GM21528 (cell line): Measurements from ENCODE around the gene KLHL30.
"Not testable (repeated sequence)": the region's sequence is repeated elsewhere in the genome, so short reads cannot be mapped to it uniquely, and the experiment has no call there.

Experiments used
- ATAC-seq: cut with Tn5 transposase; IDR thresholded peaks from one replicate; pipeline ENCODE4 v1.9.1; 2021; ENCODE audit warnings: mild to moderate bottlenecking, moderate library complexity; ENCODE audit not compliant: unreplicated experiment, low FRiP score

Gene KLHL30

DNA sequence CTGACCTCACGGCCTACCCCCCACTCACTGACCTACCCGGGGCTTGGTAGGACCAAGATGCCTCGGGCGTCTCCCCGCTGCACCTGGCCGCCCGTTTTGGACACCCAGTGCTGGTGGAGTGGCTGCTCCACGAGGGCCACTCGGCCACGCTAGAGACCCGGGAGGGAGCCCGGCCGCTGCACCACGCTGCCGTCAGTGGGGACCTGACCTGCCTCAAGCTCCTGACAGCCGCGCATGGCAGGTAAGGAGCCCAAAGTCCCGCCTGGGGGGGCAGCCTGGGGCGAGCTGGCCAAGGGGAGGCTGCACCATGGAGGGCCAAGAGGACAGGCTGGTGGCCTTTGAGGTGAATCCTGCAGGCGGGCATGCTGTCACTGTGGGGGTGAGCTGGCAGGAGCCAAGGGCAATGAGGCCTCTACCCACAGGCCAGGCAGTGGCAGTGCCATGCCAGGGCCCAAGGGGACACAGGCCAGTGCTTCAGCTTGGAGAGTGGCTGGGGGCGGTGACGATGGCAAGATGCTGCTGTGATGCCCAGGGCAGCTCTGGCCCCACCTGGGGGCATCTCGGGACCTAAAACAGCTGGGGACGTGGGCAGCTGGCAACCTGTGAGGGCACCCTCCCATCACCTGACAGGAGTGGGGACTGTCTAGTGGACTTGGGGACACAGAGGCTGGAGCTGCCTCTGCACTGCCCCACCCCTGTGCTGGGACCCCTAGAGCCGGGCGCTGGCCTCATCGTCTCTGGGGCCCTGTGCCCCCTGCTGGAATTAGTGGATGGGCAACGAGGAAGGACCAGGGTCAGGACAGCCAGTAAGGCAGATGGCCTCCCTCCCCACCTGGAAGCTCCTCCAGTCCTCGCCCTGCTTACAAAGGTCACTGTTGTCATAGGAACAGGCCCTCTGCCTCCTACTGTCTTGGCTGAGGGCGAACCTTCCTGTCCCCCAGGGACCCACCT is 36.3 kb upstream of the KLHL30 start:
- no peak for ATAC-seq

DNA sequence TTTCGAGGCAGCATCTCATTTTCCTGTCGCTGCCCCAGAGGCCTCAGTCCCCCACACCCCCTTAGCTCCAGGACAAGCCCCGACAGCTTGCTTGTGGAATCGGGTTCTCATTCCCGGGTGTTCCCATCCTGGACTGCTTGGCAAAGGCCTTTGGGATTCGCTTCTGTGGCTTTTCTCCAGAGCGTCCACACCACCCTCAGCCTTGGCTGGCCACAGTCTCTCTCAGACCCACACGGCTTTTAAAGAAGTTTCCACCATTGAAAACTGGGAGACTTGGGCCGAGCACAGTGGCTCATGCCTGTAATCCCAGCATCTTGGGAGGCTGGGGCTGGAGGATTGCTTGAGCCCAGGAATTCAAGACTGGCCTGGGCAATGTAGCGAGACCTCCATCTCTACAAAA is 35.6 kb upstream of the KLHL30 start:
- no peak for ATAC-seq

DNA sequence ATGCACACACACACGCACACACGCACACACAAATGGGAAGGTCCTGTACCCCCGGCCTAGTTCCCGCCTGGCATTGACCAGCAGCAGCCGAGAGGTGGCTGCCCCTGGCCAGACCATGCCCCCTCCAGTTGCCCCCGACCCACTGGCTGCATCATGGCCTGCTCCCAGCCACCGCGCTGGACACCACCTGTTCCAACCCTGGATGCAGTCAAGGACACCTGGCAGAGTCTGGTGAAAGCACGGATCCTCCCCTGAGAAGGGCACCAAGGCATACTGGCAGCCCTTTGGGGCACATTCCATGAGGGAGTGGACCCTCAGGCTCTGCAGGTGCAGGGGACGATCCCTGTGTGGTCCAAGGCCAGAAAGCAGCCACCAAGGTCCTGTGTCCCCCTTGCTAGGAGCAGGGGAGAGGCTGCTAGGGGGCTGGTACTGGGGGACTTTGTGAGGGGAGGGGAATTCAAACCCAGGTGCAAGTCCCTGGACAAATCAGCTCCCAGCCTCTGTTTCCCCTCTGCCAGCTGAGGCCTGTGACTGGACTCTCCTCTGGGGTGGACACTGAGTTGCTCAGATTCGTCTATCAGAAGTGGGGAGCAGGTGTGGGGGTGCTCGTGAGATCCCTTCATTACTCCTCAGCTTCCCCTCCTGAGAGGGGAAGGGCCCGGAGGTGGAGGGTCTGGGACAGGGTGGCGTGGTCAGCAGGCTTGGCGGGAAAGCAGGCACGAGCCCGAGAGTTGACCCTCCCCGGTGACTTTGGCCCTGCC is 34.8 kb upstream of the KLHL30 start:
- no peak for ATAC-seq

DNA sequence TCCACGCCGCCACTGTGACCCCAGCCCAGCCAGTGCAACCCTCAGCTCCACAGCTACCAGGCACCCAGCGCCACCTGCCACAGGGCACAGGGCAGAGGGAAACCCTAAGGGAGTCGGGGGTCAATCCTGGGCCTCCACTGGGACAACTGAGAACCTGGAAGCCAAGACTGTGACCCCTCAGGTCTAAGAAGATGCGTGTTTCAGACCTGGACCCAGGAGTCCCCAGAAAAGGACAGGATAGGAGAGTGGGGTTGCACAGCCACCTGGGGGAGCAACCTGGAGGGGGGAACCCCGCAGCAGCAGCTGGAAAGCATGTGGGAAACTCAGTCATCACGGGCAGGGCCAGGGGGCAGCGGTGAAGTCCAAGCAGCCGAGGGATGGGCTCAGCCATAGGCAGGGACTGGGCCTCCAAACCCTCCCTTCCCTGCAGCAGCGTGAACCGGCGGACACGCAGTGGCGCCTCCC is 34.2 kb upstream of the KLHL30 start:
- no peak for ATAC-seq

GRCh38 chr2:238104691-238105371 is 33.6 kb upstream of the KLHL30 start:
- no peak for ATAC-seq

DNA sequence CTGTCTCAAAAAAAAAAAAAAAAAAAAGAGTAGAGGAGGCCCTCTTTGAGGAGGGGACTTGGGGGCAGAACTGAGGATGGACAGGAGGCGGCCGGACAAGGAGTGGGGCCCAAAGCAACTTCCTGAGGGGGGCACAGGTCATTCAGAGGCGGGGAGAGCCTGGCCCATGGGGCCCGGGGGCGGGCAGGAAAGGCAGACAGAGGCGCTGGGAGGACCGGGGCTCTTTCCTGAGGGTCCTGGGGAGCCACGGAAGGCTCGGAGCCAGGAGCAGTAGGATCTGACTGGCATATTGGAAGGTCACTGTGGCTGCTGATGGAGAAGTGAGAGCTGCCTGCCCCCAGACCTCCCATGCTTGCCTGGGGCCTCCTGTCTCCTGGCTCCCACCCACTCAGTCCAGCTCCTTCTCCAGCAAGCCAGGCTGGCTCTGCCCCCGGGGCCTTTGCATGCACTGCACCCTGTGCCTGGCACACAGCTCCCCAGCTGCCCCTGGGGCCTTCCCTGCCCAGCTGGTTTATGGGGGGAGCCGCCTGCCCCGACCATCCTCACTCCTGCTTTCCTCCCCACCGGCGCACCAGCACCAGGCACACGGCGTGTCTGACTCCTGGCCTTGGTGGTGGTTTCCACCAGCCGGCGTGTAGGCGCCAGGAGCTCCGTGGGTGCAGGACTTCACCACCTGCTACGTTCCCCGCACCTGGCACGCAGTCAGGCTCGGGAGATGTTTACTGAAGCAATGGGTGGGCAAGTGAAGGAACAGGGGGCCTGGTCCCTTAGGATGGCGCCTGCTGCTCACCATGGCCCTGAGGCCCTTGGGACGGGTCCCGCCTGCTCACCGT is 32.7 kb upstream of the KLHL30 start:
- no peak for ATAC-seq

- ATAC-seq, result no peak
These were observed 32.1 kb upstream of the KLHL30 start for GRCh38 chr2:238106339-238106697.

- no peak for ATAC-seq
These were observed 31.6 kb upstream of the KLHL30 start for GRCh38 chr2:238106698-238107524.

GRCh38 chr2:238107525-238108422 is 30.7 kb upstream of the KLHL30 start:
- ATAC-seq, result peak; percentile 53

DNA sequence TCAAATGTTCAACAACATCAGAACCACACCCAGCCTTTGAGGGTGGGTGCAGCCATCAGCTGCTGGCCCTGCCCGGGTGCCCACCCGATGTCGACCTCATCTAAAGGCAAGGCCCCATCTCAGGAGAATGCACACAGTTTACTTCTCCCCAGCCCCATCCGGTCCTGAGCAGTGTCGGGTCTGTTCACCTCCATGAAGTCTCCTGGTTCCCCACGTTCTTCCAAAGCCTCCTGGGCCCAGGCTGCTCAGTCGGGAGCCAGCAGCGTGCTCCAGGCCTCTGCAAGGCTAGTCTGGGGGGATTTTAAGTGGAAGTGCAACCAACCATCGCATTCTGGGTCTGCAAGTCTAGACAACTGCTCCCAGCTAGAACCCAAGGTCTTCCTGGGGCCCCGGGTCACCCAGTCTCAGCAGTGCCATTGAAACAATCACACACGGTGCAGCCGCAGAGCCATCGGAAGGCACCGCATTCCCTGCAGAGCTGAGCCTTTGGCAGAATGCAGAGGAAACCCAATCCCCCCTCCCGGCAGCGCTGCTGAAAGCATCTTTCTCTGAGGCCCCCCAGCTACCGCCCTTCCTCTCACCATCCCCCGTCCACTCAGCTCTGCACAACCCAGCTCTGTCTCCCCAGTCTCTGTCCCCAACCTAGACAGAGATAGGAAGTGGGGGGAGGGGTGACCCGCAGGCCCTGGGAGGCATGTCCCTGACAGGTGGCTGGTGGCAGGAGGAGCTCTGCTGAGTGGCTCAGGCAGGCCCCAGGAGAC is 29.9 kb upstream of the KLHL30 start:
- peak; percentile 84 for ATAC-seq

DNA sequence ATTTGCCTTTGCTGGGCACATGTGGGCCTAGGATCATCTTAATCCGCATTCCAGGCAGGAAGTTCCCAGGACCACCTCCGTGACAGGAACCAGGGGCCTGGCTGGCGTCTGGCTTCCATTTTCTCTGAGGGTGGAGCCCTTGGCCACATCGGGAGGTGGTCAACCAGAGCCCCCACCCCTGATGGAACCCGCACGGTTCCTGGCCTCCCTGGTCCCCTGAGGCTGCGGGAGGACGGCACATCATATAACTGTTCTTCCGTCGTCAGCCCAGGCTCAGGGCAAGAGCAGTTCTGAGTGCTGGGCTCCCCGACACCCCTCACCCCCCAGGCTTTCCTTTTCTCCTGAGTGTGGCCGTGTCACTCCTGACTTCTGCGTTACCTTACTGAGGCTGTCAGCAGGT is 24.9 kb upstream of the KLHL30 start:
- ATAC-seq, result no peak

GRCh38 chr2:238114331-238114841 is 24.1 kb upstream of the KLHL30 start:
- ATAC-seq, result no peak

GRCh38 chr2:238114851-238115660 is 23.4 kb upstream of the KLHL30 start:
- ATAC-seq, result no peak

GRCh38 chr2:238115709-238116108 is 22.8 kb upstream of the KLHL30 start:
- ATAC-seq, result not testable (repeated sequence)

DNA sequence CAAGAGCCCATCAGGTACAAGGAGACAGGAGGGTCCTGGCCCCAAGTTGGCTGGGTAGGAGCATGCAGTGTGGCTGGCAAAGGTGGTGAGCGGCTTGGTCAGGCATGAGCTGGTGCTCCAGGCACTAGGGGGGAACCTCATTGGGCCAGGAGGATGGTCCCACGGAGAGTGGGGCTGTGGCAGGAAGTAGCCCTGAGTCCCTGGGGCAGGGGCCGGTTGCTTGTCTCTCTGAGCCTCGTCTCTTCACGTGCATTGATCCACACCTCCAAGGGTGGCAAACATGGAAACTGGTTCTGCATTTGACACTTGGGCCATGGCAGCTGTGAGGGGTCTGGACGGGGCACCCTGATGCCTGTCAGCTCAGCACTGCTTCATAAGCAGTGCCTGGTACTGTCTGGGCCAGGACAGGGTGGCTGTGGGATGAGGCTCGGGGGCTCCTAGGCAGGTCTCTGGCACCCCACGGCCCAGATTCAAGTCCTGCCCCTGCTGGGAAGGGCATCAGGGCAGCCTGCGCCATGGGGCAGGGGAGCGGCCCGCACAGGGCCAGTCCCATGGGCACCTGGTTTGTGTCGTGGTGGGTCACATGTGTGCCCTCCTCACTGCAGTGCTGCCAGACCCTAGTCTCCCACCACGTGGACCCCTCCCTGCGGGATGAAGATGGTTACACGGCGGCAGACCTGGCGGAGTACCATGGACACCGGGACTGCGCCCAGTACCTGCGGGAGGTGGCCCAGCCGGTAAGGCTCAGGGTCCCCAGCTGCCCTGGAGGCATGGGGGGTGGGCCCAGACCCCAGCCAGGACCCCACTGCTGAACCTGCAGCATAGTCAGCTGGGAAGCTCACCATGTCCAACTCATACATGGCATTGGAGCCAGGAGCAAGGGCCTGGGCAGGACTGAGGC is 21.9 kb upstream of the KLHL30 start:
- no peak for ATAC-seq
